ENCODE data around the gene CENPA. TPM values are rescaled to one million over a fixed set of nuclear protein-coding genes. Genes with fewer than 3 reads are reported as not detected.
"Not testable (repeated sequence)": the region's sequence is repeated elsewhere in the genome, so short reads cannot be mapped to it uniquely, and the experiment has no call there.

CENPA gene
- polyA plus RNA-seq, 2 of the 4 experiments (the other 2 are of a cell fraction) = 45.7 to 46.0 TPM

GRCh38 chr2:26792720-26793119 is 6.9 kb downstream of the CENPA start:
- no peak for FAIRE-seq
- H3K9me3 ChIP-seq = peaks cover 7% of the 10 kb centered on the region; the same call in 2 of the 3 replicates
- WGBS (ENCODE audit: missing lambda C conversion rate) = 87% methylated on average over 3 of the region's 3 CpGs

GRCh38 chr2:26793518-26793917 is 7.7 kb downstream of the CENPA start:
- Histone ChIP-seq H3K4me1 (no peaks in the 10 kb centered on the region), H3K9me3 (peaks cover 7% of the 10 kb centered on the region; the same call in 2 of the 3 replicates), H3K4me2 (no peak overlapping the region), H3K27ac (no peak overlapping the region), H3K4me3 (no peak overlapping the region)
- ChIA-PET POLR2A (no interaction called here), CTCF (no interaction called here)
- ATAC-seq (no peak), FAIRE-seq (no peak), DNase-seq (ENCODE audit: low read depth in 1 of 2, low spot score in 1 of 2) (no peak)
- TF ChIP-seq CTCF (IDR thresholded peaks at IDR 0.05) (no peak), SMC3 (IDR thresholded peaks at IDR 0.05) (no peak), HOXB13 (CRISPR knock-in tag; IDR thresholded peaks at IDR 0.05; ENCODE audit: low read depth) (no peak), KDM1A (IDR thresholded peaks at IDR 0.05; ENCODE audit: low read depth) (no peak), NFE2L2 (conservative IDR thresholded peaks at IDR 0.05; ENCODE audit: low read length) (no peak), HDAC2 (IDR thresholded peaks at IDR 0.05) (no peak), RFX5 (IDR thresholded peaks at IDR 0.05) (no peak), TP53 (CRISPR knock-in tag; IDR thresholded peaks at IDR 0.05) (no peak), ESRRA (IDR thresholded peaks at IDR 0.05; ENCODE audit: borderline replicate concordance, low read length) (no peak), CHD2 (IDR thresholded peaks at IDR 0.05; ENCODE audit: low read length, partially characterized antibody) (no peak), EHMT2 (IDR thresholded peaks at IDR 0.05; ENCODE audit: low read depth) (no peak), KDM5A (IDR thresholded peaks at IDR 0.05) (no peak), RARB (CRISPR knock-in tag; IDR thresholded peaks at IDR 0.05) (no peak), SREBF2 (IDR thresholded peaks at IDR 0.05) (no peak), CBX8 (IDR thresholded peaks at IDR 0.05) (no peak)
- TF ChIP-seq, protein P1, sequence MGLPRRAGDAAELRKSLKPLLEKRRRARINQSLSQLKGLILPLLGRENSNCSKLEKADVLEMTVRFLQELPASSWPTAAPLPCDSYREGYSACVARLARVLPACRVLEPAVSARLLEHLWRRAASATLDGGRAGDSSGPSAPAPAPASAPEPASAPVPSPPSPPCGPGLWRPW (IDR thresholded peaks at IDR 0.05) = no peak
- TF ChIP-seq, protein P2, sequence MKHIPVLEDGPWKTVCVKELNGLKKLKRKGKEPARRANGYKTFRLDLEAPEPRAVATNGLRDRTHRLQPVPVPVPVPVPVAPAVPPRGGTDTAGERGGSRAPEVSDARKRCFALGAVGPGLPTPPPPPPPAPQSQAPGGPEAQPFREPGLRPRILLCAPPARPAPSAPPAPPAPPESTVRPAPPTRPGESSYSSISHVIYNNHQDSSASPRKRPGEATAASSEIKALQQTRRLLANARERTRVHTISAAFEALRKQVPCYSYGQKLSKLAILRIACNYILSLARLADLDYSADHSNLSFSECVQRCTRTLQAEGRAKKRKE (CRISPR knock-in tag; IDR thresholded peaks at IDR 0.05; ENCODE audit: low read depth) = no peak
- 93% methylated on average over 3 of the region's 3 CpGs for WGBS (ENCODE audit: missing lambda C conversion rate)

More at GRCh38 chr2:26792720-26793119, 6.9 kb downstream of the CENPA start:
- H3K4me1 ChIP-seq = peaks cover 3% of the 10 kb centered on the region; the same call in 2 of the 3 replicates
- POLR2A ChIA-PET = no interaction called here
- no peak overlapping the region for H3K4me3 ChIP-seq
- CTCF ChIA-PET = no interaction called here
- DNase-seq (ENCODE audit: low read depth in 1 of 2, low spot score in 1 of 2) (no peak), ATAC-seq (no peak)
- no peak overlapping the region for H3K4me2 ChIP-seq
- TF ChIP-seq USF2 (IDR thresholded peaks at IDR 0.05) (no peak), POLR2A (IDR thresholded peaks at IDR 0.05; ENCODE audit: low read length) (no peak), ESRRA (IDR thresholded peaks at IDR 0.05; ENCODE audit: borderline replicate concordance, low read length) (no peak), KDM5A (IDR thresholded peaks at IDR 0.05) (no peak), HOXA7 (CRISPR knock-in tag; IDR thresholded peaks at IDR 0.05) (no peak), ZC3H11A (IDR thresholded peaks at IDR 0.05) (no peak), PHF8 (IDR thresholded peaks at IDR 0.05; ENCODE audit: borderline replicate concordance, low read depth) (no peak), JUN (IDR thresholded peaks at IDR 0.05) (no peak), NR3C1 (IDR thresholded peaks at IDR 0.05) (no peak), EP300 (IDR thresholded peaks at IDR 0.05) (no peak), MAX (IDR thresholded peaks at IDR 0.05) (no peak), NPAS2 (CRISPR knock-in tag; IDR thresholded peaks at IDR 0.05; ENCODE audit: borderline replicate concordance) (no peak), CEBPB (IDR thresholded peaks at IDR 0.05) (no peak), RFX5 (IDR thresholded peaks at IDR 0.05) (no peak), HEYL (CRISPR knock-in tag; IDR thresholded peaks at IDR 0.05) (no peak)
- TF ChIP-seq, protein P3, sequence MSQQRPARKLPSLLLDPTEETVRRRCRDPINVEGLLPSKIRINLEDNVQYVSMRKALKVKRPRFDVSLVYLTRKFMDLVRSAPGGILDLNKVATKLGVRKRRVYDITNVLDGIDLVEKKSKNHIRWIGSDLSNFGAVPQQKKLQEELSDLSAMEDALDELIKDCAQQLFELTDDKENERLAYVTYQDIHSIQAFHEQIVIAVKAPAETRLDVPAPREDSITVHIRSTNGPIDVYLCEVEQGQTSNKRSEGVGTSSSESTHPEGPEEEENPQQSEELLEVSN (IDR thresholded peaks at IDR 0.05; ENCODE audit: borderline replicate concordance, low read depth) = no peak
- no peak overlapping the region for H3K27ac ChIP-seq

DNA sequence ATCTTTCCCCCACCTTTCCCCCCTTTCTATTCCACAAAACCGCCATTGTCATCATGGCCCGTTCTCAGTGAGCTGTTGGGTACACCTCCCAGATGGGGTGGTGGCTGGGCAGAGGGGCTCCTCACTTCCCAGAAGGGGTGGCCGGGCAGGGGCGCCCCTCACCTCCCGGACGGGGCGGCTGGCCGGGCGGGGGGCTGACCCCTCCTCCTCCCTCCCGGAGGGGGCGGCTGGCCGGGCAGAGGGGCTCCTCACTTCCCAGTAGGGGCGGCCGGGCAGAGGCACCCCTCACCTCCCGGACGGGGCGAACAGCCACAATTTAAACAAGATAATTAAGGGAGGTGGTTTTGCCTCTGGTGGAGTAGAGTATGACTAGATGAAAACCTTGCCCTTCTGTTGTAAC is 9.3 kb downstream of the CENPA start:
- ATAC-seq; H3K9me3 ChIP-seq; FAIRE-seq; CTCF ChIA-PET; POLR2A ChIA-PET; H3K27ac ChIP-seq; DNase-seq (ENCODE audit: low read depth in 1 of 2, low spot score in 1 of 2); H3K4me1 ChIP-seq; H3K4me3 ChIP-seq; H3K4me2 ChIP-seq: not testable (repeated sequence)
- 93% methylated on average over 17 of the region's 17 CpGs for WGBS (ENCODE audit: missing lambda C conversion rate)

All from A549 (cell line).